Kasumi-1 (cell line): Measurements from ENCODE around the gene DNAJC12.
"Not testable (repeated sequence)": the region's sequence is repeated elsewhere in the genome, so short reads cannot be mapped to it uniquely, and the experiment has no call there.

ENCODE experiments used
- DNase-seq, 2 experiments: peaks; one replicate each; lab custom pipeline; 2025; lab: John Stamatoyannopoulos, UW

The DNAJC12 gene

GRCh38 chr10:67792653-67793052 lies 45.3 kb downstream of the DNAJC12 start:
- DNase-seq = no peak

DNA sequence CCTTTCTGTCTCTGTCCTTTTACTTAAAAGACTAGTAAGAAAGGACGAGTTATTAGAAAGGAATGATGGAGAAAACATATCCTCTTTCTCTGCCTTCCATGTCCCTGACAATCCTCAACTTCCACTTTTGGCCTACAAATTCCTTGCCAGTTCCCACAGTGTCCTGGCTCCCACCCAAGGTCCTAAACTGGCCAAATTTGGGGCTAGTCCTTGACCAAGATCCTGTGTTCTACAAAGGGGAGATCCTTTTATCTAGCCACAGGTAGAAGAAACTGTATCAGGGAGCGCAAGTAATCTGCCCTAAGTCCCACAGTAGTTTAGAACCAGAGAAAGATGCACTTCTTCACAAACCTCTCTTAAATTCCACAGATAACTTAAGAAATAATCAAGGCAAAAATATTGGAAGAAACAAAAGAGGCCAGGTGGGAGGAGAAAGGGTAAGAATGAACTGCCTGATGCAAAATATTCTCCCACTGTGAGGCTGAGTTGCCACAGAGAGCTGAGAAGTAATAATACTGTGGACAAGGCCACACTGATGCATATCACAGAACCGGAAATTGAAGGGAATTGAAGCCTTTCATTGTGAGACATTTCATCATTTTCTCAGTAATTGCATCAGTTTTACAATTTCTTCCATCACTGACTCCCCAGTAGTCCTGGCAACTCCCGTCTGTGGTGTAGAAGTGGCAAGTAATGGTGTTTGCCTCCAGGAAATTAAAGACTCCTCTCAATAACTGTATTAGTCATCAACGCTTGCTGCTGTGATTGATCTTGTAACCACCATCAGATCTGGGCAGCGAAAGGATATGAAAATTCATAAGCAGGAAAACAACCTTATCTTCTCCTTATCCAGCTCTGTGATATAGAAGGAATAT lies 47.2 kb downstream of the DNAJC12 start:
- DNase-seq = no peak

GRCh38 chr10:67789769-67790168 lies 48.2 kb downstream of the DNAJC12 start:
- no peak for DNase-seq

DNA sequence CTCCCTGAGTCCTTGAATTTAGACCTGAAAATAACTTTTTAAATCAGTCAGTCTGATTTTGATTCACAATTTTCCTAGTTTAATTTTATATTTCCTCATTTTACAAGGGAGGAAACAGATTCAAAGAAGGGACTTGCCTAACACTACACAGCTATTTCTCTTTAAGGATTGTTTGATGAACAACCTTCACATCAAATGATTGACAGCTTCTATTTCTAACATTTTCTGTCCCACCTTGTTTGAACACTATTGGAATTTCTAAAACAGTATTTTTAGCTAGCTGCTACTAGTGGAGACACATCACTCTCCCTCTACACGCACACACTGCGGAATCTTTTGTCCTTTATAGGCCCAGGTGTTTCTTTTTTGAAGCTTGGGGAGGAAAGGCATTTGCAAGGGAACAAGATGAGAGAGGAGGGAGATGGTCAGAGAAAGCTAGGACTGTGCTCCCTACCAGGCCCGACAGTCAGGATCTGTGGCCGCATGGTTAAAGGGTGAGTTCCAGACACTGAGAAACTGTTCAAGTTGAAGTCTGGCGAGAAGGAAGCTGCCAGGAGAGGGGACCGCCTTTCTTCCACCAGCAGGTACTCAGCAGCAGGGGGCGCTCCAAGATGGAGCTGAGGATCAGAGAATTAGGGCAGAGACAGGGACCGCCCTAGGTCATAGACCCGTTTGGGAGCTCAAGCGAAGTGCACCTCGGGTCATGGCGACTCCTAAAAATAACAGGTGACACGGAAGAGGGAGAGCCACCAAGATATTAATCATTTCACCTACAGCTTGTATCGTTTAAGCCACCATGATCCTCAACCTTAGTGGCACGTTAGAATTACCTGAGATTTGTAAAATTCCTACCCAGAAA lies 49.7 kb downstream of the DNAJC12 start:
- DNase-seq = peak; percentile 92 to 93

DNA sequence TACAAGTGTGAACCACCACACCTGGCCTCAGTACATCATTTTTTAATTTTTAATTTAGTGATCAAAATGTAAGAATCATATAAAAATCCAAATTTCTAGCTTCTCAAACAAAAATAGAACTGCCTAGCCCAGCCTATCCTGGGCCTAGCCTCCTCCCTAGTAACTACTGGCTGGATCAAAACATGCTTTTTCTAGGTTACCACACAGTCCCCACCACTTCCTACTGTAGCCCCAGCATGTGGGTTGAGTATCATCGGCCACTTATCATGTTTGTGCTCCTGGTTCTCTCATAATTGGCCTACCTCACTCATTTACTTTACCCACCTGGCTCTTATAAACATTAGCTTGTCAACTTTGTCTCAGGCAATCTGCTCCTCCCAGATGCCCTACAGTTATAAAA lies 52.9 kb downstream of the DNAJC12 start:
- peak in 1 of 2 experiments; percentile 22 for DNase-seq

DNA sequence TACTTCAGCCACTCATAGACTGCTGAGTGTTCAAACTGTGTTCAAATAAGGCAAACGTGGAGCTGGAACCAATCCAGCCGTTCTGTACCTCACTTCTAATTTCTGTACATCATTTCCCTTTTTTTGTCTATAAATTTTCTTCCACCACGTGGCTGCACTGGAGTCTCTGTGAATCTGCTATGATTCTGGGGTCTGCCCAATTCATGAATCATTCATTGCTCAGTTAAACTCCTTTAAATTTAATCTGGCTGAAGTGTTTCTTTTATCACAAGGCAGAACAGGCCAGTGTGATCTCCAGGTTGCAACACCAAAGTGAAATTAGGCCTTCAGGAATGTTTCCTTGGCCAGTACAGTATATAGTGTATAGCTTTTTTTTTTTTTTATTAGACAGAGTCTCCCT lies 53.5 kb downstream of the DNAJC12 start:
- no peak for DNase-seq

- DNase-seq = no peak
Observed at GRCh38 chr10:67783606-67784294, 54.2 kb downstream of the DNAJC12 start.

GRCh38 chr10:67782530-67782929 lies 55.5 kb downstream of the DNAJC12 start:
- no peak for DNase-seq

DNA sequence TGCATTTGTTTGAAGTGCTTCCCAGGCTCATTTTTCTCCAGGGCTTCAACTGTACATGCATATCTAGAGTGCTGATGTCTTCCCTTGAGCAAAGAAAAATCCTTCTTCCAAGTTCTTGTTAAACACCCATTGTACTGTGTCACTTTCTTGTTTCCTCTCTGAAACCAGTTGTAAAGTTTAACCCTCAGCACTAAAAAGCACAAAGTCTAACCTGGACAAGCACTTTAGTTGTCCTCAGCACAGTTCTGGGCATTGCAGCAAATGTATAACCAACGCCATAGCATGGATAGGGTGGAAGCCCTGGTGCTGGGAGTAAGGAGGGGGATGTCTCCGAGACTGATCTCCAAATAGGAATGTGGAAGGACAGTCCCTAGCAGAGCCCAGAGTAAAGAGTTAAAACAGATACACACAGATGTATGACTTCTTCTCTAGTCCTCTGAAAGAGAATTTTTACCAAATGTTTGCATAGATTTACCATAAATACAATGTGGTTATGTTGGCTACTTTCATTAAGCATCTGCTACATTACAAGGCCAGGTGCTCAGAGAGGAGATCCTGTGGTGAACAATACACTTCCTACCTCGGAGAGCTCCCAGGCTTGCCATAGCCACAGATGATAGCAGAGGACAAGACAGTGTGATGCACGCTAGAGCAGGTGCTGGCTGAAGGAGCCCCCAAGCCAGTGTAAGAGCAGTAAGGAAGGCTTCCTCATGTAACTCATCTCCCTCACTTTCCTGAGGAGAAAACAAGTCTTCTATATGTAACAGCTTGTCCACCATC lies 57.0 kb downstream of the DNAJC12 start:
- no peak for DNase-seq

DNA sequence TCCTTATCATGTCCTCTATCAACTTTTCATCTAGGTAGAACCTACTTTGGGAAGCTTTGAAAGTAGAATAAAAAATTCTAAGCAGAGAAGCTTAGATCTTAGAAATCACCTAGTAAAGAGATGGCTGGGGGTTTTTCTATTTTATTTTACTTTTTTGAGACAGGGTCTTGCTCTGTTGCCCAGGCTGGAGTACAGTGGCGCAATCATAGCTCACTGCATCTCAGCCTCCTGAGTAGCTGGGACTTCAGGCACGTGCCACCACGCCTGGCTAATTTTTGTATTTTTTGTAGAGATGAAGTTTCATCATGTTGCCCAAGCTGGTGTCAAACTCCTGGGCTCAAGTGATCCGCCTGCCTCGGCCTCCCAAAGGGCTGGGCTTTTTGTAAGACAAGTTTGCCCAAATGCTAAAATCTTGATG lies 57.8 kb downstream of the DNAJC12 start:
- not testable (repeated sequence) for DNase-seq

DNA sequence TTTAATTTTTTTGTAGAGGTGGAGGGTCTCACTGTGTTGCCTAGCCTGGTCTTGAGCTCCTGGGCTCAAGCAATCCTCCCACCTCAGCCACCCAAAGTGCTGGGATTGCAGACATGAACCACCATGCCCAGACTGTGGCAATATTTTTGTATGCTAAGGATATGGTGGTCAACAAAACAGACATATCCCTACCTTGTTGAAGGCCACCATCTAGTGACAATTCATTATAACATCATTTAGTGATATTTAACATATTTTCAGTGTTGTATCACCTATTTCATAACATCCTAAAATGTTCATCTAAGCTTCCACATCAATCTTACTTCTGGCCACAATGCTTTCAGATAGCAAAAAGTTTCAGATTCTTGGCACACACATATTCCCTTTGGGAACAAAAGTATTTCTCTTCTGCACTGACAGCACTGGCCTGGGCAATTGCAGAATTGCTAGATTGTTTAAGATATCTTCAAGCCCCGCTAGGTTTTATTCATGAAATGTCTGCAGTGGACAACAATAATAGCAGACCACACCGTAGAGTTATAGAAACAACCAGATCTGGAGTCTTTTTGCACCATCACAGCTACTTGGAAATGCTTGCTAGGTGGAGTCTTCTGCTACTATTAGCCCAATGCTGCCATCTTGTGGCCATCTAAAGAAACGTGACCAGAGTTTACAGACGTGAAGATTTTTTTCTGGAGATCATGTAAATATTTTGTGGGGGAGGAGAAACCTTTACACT lies 58.4 kb downstream of the DNAJC12 start:
- DNase-seq = peak; percentile 96 to 100

DNA sequence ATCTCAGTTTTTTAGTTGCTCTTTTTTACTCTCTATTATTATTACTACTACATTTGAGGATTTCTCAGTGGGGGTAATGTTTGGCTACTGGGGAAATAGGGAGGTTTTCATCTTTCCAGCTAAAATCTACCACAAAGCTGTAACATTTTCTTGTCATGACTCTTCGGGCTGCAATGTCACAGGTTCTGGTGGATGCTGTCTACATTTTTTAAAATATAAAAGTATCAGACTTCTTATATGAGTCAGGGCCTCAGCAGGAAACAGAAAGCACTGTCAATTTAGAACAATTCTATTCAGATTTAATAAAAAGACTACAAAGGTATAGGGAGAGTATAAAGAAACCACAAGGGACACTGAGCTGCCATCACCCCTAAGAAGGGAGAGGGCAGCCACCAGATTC lies 61.6 kb downstream of the DNAJC12 start:
- no peak for DNase-seq

GRCh38 chr10:67775279-67775678 lies 62.7 kb downstream of the DNAJC12 start:
- DNase-seq = no peak

- peak; percentile 95 to 98 for DNase-seq
Observed at GRCh38 chr10:67772894-67773511, 65.0 kb downstream of the DNAJC12 start.

DNA sequence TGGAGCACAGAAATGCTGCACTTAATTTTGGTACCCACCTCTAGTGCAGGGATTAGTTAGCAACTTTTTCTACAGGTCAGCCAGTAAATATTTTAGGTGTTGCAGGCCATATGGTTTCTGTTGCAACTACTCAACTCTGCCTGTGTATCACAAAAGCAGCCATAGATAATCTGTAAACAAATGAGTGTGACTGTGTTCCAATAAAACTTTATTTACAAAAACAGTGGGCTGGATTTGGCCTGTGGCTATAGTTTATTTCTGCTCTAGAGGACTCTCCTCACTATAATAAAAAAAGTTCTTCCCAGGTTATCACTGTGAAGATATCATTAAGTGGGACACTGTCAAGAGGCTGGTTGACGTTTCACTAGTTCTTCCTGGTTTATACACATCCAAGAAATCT lies 65.8 kb downstream of the DNAJC12 start:
- DNase-seq = no peak

GRCh38 chr10:67771200-67771599 lies 66.8 kb downstream of the DNAJC12 start:
- DNase-seq = no peak

GRCh38 chr10:67770537-67770936 lies 67.5 kb downstream of the DNAJC12 start:
- peak in 1 of 2 experiments; percentile 21 for DNase-seq

- DNase-seq = no peak
Observed at GRCh38 chr10:67767244-67767643, 70.7 kb downstream of the DNAJC12 start.

DNA sequence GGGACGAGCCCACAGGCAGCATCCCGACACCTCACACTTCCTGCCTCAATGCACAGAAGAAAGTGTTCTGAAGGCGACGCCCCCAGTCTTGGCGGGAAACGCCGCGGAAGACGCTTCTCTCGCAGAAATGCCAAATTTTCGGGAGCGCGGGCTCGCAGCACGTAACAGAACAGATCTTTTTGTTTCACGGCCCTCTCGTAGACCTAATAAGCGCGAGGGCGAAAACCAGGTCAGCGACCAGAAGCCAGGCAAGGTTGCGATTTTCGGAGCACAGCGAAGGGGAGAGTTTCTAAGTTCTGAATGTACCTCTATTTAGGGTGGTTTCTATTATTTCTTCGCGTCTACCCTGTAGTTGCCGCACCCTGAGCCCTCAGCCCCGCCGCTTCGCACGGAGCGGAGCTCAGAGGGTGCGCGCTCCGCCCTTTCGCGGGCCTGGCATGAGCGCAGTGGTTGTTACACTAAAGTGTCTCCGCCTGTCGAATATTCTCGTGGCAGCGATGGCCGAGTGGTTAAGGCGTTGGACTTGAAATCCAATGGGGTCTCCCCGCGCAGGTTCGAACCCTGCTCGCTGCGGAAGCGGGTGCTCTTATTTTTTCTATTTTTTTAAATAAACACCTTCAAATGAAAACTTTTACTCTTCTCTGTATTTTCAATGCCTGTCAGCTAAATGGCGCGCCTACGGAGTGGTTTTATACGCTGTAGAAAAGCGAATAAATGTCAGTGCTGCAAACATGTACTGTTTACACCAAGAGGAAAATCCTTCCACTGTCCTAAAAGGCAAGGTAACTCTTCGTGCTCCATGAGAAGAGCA lies 73.8 kb downstream of the DNAJC12 start:
- DNase-seq = peak; percentile 98 to 99
